OCI-LY3 (cell line): ENCODE results near the gene GRID1.

Experiments
- H2AFZ ChIP-seq: fragments of 200-600, 300-600 bp; shearing (Covaris generic); 2 replicates; pipeline ENCODE4 v1.6.0; 2014; ENCODE audit warnings: antibody characterized with exemption, low read depth, low read length
- H3K27ac ChIP-seq: fragments of 200-600, 300-600 bp; sonication (generic); 2 replicates; pipeline ENCODE4 v1.5.1; 2014; ENCODE audit warnings: mild to moderate bottlenecking, low read length, moderate library complexity, mixed read lengths
- H3K27me3 ChIP-seq: fragments of 200-600, 300-600 bp; sonication (generic); 2 replicates; pipeline ENCODE4 v1.6.1; 2014; ENCODE audit warnings: low read depth, low read length, mixed read lengths
- H3K36me3 ChIP-seq: fragments of 200-600, 300-600 bp; sonication (generic); replicated peaks from 2 replicates; pipeline ENCODE3; 2014; ENCODE audit warnings: low read depth, low read length, mixed read lengths
- H3K4me1 ChIP-seq: fragments of 300-600, 200-600 bp; sonication (generic); 2 replicates; pipeline ENCODE4 v1.6.1; 2014; ENCODE audit warnings: low read length, mixed read lengths
- H3K4me2 ChIP-seq: fragments of 200-600, 300-600 bp; sonication (generic); 2 replicates; pipeline ENCODE4 v1.6.1; 2014; ENCODE audit warnings: low read length, mixed read lengths
- H3K4me3 ChIP-seq: fragments of 300-600, 200-600 bp; sonication (generic); 2 replicates; pipeline ENCODE4 v1.5.1; 2014; ENCODE audit warnings: antibody characterized with exemption, mild to moderate bottlenecking, low read length, moderate library complexity
- H3K79me2 ChIP-seq: fragments of 300-600, 200-600 bp; shearing (Covaris generic); 2 replicates; pipeline ENCODE4 v1.6.1; 2014; ENCODE audit warnings: mild to moderate bottlenecking, low read length, mixed read lengths
- H3K9ac ChIP-seq: fragments of 300-600, 200-600 bp; shearing (Covaris generic); 2 replicates; pipeline ENCODE4 v1.6.0; 2014; ENCODE audit warnings: mild to moderate bottlenecking, low read length, moderate library complexity
- H3K9me3 ChIP-seq: fragments of 200-600, 300-600 bp; shearing (Covaris generic); 2 replicates; pipeline ENCODE4 v1.6.1; 2014; ENCODE audit warnings: low read length, mixed read lengths; ENCODE audit not compliant: insufficient read depth
- H4K20me1 ChIP-seq: fragments of 200-600, 300-600 bp; sonication (generic); 2 replicates; pipeline ENCODE4 v1.6.1; 2016; ENCODE audit warnings: low read length, mixed read lengths; ENCODE audit not compliant: insufficient read depth
- CTCF ChIP-seq: fragments of 200-600, 300-600 bp; sonication (generic); IDR thresholded peaks from 2 replicates; pipeline ENCODE4 v1.5.1; 2014; ENCODE audit warnings: antibody characterized with exemption, low read length, low read depth
- EZH2phosphoT487 ChIP-seq: fragments of 200-600 bp; shearing (Covaris generic); IDR thresholded peaks from 2 replicates; pipeline ENCODE4 v1.6.1; 2018; ENCODE audit warnings: antibody characterized with exemption, mixed run types, low read depth

The GRID1 gene

DNA sequence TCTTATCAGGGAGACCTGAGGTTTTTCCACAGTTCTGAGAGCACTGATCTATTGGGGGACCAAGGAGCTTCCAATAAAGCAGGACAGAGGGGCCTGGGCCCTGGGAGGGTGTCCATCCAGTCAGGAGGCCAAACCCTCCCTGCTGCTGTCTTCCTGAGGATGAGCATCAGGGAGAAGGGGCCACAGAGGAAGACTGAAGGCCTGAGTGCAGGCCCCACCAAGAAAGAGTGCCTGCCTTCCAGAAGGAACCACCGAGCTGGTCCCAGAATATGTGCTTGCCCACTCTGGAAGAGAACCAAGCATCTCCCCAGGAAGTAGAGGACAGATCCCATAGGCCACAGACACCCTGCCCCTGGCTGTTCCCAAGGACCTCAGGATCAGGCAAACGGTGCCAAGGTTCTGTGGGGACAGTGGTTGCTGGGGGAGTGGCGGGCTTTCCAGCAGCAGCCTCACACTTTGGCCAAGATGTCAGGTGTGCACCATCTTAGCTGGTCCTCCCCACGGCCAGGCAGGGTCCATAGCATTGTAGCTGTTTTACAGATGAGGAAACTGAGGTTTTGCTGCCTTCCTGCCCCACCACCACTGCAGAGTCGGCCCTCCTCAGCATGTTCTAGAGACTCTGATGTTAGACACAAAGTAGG lies 199.4 kb downstream of the GRID1 start:
- Histone ChIP-seq H3K4me1 (peaks cover 7% of the 10 kb centered on the region), H3K4me3 (no peak overlapping the region), H3K27ac (no peak overlapping the region), H3K9ac (no peak overlapping the region), H3K4me2 (no peak overlapping the region), H2AFZ (no peak overlapping the region), H4K20me1 (no peaks in the 10 kb centered on the region), H3K9me3 (no peaks in the 10 kb centered on the region), H3K79me2 (no peaks in the 10 kb centered on the region), H3K36me3 (no peaks in the 10 kb centered on the region), H3K27me3 (no peaks in the 10 kb centered on the region)
- no peak for TF ChIP-seq CTCF

GRCh38 chr10:86165666-86166065 lies 200.9 kb downstream of the GRID1 start:
- H3K4me1 ChIP-seq = peaks cover 2% of the 10 kb centered on the region; the same call in 1 of the 2 replicates
- H3K27ac ChIP-seq = no peak overlapping the region
- no peak overlapping the region for H2AFZ ChIP-seq
- no peaks in the 10 kb centered on the region for H3K79me2 ChIP-seq
- no peak overlapping the region for H3K9ac ChIP-seq
- H3K4me3 ChIP-seq = no peak overlapping the region
- H3K36me3 ChIP-seq = no peaks in the 10 kb centered on the region
- no peaks in the 10 kb centered on the region for H4K20me1 ChIP-seq
- H3K9me3 ChIP-seq = no peaks in the 10 kb centered on the region
- H3K4me2 ChIP-seq = no peak overlapping the region
- no peaks in the 10 kb centered on the region for H3K27me3 ChIP-seq
- TF ChIP-seq EZH2phosphoT487 = no peak
- TF ChIP-seq CTCF = no peak

DNA sequence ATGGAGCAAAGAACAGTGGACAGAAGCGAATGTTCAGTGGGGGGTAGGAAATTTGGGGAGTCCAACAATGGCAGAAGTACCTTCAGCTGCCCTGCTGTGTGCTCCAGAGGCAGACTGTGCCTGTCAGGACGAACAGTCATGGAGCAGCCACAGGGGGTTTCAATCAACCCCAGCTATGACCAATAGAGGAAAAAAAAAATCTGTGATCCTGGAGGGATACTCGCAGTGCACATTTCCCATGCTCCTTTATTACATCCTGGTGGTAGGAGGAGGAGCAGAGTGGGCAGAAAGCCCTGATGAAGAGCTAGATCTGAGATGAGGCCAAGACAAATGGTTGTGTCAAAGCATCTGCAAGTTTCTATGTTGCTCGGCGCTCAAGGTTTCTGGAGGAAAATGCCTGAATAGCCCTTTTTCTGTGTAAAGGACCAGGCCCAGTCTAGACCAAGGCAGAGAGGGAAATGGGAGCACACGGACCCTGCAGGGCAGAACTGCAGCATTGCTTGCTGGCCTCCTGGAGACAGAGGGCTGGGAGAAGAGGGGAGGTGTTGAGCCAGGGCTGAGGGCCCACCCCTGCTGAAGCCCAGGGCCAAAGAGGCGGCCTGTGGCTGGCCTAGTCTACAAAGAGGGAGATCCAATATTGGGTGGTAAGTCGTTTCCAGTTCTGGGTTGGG lies 201.5 kb downstream of the GRID1 start:
- Histone ChIP-seq H3K27ac (no peak overlapping the region), H3K4me1 (no peaks in the 10 kb centered on the region), H3K36me3 (no peaks in the 10 kb centered on the region), H3K9ac (no peak overlapping the region), H3K9me3 (no peaks in the 10 kb centered on the region), H4K20me1 (no peaks in the 10 kb centered on the region), H2AFZ (no peak overlapping the region), H3K4me2 (no peak overlapping the region), H3K4me3 (no peak overlapping the region), H3K27me3 (no peaks in the 10 kb centered on the region), H3K79me2 (no peaks in the 10 kb centered on the region)
- TF ChIP-seq EZH2phosphoT487 (no peak), CTCF (no peak)

DNA sequence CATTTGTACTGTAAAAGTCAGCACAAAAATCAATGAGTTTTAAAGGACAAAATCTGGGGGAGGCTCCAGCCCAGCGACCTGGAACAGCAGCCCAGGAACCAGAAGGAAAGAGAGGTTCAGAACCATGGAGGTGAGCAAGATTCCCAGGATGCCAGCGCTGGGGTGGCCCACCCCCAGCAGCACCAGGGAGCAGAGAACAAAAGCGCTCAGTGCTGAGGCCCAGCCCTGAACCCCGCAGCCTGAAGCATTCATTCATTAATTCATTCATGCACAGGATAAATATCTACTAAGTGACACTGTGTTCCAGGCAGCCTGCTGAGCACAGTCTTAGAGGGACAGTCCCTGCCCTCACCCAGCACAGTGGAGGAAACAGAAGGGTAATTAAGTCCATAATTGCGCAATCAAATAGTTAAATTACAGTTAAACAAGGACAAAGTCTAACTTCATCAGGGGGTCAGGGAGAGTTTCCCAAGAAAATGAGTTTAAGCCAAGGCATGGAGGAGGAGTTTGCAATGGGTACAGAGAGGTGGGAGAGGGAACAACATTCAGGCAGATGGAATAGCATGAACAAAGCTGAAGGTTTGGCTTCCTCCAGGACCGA lies 202.3 kb downstream of the GRID1 start:
- no peak overlapping the region for H3K4me2 ChIP-seq
- no peak overlapping the region for H3K27ac ChIP-seq
- no peaks in the 10 kb centered on the region for H3K79me2 ChIP-seq
- no peaks in the 10 kb centered on the region for H3K4me1 ChIP-seq
- H3K9ac ChIP-seq = no peak overlapping the region
- no peaks in the 10 kb centered on the region for H4K20me1 ChIP-seq
- no peak overlapping the region for H3K4me3 ChIP-seq
- H2AFZ ChIP-seq = no peak overlapping the region
- no peaks in the 10 kb centered on the region for H3K27me3 ChIP-seq
- no peaks in the 10 kb centered on the region for H3K36me3 ChIP-seq
- TF ChIP-seq CTCF (no peak), EZH2phosphoT487 (no peak)
- no peaks in the 10 kb centered on the region for H3K9me3 ChIP-seq
